PC-9 (cell line): Measurements from ENCODE around the gene NVL. TPM values are rescaled to one million over a fixed set of nuclear protein-coding genes. Genes with fewer than 3 reads are reported as not detected.

Experiments
- BruUV-seq: library from RNA; stranded (reverse); fragments of 400-500 nt; replicated peaks from 2 replicates; lab custom pipeline; 2021; lab: Mats Ljungman, UMichigan
- CTCF ChIA-PET: fragments of 300-600 bp; sonication (Branson Sonifier 250); formaldehyde crosslinking; loops from one replicate; lab custom pipeline; 2022; ENCODE audit warnings: antibody characterized with exemption; lab: Charles Lee
- POLR2A ChIA-PET: fragments of 300-600 bp; sonication (Branson Sonifier 250); formaldehyde crosslinking; loops from one replicate; lab custom pipeline; 2022; ENCODE audit warnings: antibody characterized with exemption; ENCODE audit not compliant: unreplicated experiment; lab: Charles Lee
- DNase-seq, 2 experiments: peaks; one replicate each; pipeline versions ENCODE4 v3.0.0 to v3.0.0-alpha.2; 2015 to 2022; ENCODE audit warnings: mixed read lengths in 1 of 2
- H2AFZ ChIP-seq: fragments of 200-600 bp; sonication (generic); 2 replicates; pipeline ENCODE4 v1.8.1; 2017; ENCODE audit warnings: antibody characterized with exemption
- H3F3A ChIP-seq: fragments of 200-600 bp; sonication (generic); 2 replicates; pipeline ENCODE4 v1.8.1; 2017; ENCODE audit warnings: antibody characterized with exemption, mild to moderate bottlenecking, low read depth; ENCODE audit not compliant: insufficient read depth
- H3K27ac ChIP-seq: fragments of 200-600 bp; sonication (generic); 2 replicates; pipeline ENCODE4 v1.6.1; 2016; ENCODE audit warnings: mixed run types
- H3K27me3 ChIP-seq: fragments of 200-600 bp; sonication (generic); 2 replicates; pipeline ENCODE4 v1.6.1; 2016; ENCODE audit warnings: low read depth, mixed run types; ENCODE audit not compliant: insufficient read depth
- H3K36me3 ChIP-seq: fragments of 200-600 bp; sonication (generic); 2 replicates; pipeline ENCODE4 v1.6.1; 2016; ENCODE audit warnings: low read depth, mixed run types
- H3K4me1 ChIP-seq: fragments of 200-600 bp; sonication (generic); replicated peaks from 2 replicates; pipeline ENCODE4 v1.6.1; 2016; ENCODE audit warnings: mixed run types; ENCODE audit not compliant: insufficient read depth
- H3K4me2 ChIP-seq: fragments of 200-600 bp; sonication (generic); 2 replicates; pipeline ENCODE4 v1.6.1; 2017; ENCODE audit warnings: mixed run types
- H3K4me3 ChIP-seq: fragments of 200-600 bp; sonication (generic); 2 replicates; pipeline ENCODE4 v1.6.1; 2016; ENCODE audit warnings: mixed run types
- H3K79me2 ChIP-seq: fragments of 200-600 bp; sonication (generic); 2 replicates; pipeline ENCODE4 v1.6.1; 2017; ENCODE audit warnings: low read depth, mixed run types
- H3K9me2 ChIP-seq: fragments of 200-600 bp; sonication (generic); 2 replicates; pipeline ENCODE4 v1.8.1; 2017; ENCODE audit warnings: mild to moderate bottlenecking; ENCODE audit not compliant: insufficient read depth
- H3K9me3 ChIP-seq: fragments of 200-600 bp; sonication (generic); 2 replicates; pipeline ENCODE4 v1.8.1; 2016; ENCODE audit warnings: low read depth; ENCODE audit not compliant: insufficient read depth
- H4K20me1 ChIP-seq: fragments of 200-600 bp; sonication (generic); 2 replicates; pipeline ENCODE4 v1.8.1; 2017; ENCODE audit not compliant: insufficient read depth
- EZH2 ChIP-seq: fragments of 200-600 bp; sonication (generic); IDR thresholded peaks from 2 replicates; pipeline ENCODE4 v1.8.0; 2017; ENCODE audit warnings: antibody characterized with exemption, low read depth
- intact Hi-C: fragments of 100-400 bp; cut with micrococcal nuclease; formaldehyde crosslinking; loops from one replicate; pipeline ENCODE4 v1.10.0; 2022; ENCODE audit not compliant: unreplicated experiment
- total RNA-seq: library from RNA; stranded (reverse); gene quantifications from 2 replicates; pipeline ENCODE4 v1.2.3, GENCODE V29; 2021
- TF ChIP-seq, protein P1 (sequence below): fragments of 200-600 bp; sonication (generic); conservative IDR thresholded peaks from 2 replicates; pipeline ENCODE4 v1.6.1; 2017; ENCODE audit warnings: mixed run types, antibody characterized with exemption, mild to moderate bottlenecking, moderate library complexity

NVL gene
- total RNA-seq, 1 experiment from 2014 or later, result 36.1 TPM

GRCh38 chr1:224287714-224288113 is 42.3 kb downstream of the NVL start:
- no peak overlapping the region for H2AFZ ChIP-seq
- H3K36me3 ChIP-seq, result peaks cover 26% of the 10 kb centered on the region
- H3K4me1 ChIP-seq, result no peaks in the 10 kb centered on the region
- no peaks in the 10 kb centered on the region for H3K27me3 ChIP-seq
- no peaks in the 10 kb centered on the region for H4K20me1 ChIP-seq
- ChIA-PET CTCF (no interaction called here), POLR2A (no interaction called here)
- intact Hi-C loops, result loop anchor here (10.0 kb wide), 1 partner anchor 133 kb away; no protein-coding TSS in a partner anchor
- H3K4me3 ChIP-seq, result no peak overlapping the region
- H3K4me2 ChIP-seq, result no peak overlapping the region
- BruUV-seq, result no TSS peak
- no peaks in the 10 kb centered on the region for H3K9me2 ChIP-seq
- H3K79me2 ChIP-seq, result no peaks in the 10 kb centered on the region
- TF ChIP-seq, protein P1, sequence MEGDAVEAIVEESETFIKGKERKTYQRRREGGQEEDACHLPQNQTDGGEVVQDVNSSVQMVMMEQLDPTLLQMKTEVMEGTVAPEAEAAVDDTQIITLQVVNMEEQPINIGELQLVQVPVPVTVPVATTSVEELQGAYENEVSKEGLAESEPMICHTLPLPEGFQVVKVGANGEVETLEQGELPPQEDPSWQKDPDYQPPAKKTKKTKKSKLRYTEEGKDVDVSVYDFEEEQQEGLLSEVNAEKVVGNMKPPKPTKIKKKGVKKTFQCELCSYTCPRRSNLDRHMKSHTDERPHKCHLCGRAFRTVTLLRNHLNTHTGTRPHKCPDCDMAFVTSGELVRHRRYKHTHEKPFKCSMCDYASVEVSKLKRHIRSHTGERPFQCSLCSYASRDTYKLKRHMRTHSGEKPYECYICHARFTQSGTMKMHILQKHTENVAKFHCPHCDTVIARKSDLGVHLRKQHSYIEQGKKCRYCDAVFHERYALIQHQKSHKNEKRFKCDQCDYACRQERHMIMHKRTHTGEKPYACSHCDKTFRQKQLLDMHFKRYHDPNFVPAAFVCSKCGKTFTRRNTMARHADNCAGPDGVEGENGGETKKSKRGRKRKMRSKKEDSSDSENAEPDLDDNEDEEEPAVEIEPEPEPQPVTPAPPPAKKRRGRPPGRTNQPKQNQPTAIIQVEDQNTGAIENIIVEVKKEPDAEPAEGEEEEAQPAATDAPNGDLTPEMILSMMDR, result no peak
- TF ChIP-seq EZH2, result no peak
- no peaks in the 10 kb centered on the region for H3F3A ChIP-seq
- no peak for DNase-seq
- H3K9me3 ChIP-seq, result no peaks in the 10 kb centered on the region
- no peak overlapping the region for H3K27ac ChIP-seq

DNA sequence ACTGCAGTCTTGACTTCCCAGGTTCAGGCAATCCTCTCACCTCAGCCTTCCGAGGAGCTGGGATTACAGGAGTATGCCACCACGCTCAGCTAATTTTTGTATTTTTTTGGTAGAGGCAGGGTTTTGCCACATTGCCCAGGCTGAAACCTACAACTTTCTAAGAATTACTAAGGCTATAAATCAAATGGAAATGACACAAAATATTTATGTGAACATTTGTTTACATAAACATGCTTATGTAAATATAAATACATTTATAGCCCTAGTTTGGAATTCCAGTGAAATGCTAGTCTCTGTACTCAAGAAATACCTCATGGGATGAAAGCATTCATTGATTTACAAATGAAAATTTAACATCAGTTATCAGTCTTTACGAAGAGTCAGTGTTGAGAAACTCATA is 47.8 kb downstream of the NVL start:
- Histone ChIP-seq H3K79me2 (no peaks in the 10 kb centered on the region), H3K4me2 (no peak overlapping the region), H3K4me3 (no peak overlapping the region), H3K9me2 (no peaks in the 10 kb centered on the region), H3K27me3 (no peaks in the 10 kb centered on the region), H3K9me3 (no peaks in the 10 kb centered on the region), H2AFZ (no peak overlapping the region), H3K4me1 (no peaks in the 10 kb centered on the region), H3K36me3 (0 out of 2 replicates have a peak, but pooled peaks cover 17% of the 10 kb centered on the region), H4K20me1 (no peaks in the 10 kb centered on the region), H3K27ac (no peak overlapping the region), H3F3A (no peaks in the 10 kb centered on the region; the same call in 1 of the 2 replicates)
- DNase-seq, result no peak
- ChIA-PET CTCF (no interaction called here), POLR2A (no interaction called here)
- intact Hi-C loops, result loop anchor here (10.0 kb wide), 1 partner anchor 127 kb away; no protein-coding TSS in a partner anchor
- TF ChIP-seq, protein P1, result no peak
- no peak for TF ChIP-seq EZH2
- no TSS peak for BruUV-seq

DNA sequence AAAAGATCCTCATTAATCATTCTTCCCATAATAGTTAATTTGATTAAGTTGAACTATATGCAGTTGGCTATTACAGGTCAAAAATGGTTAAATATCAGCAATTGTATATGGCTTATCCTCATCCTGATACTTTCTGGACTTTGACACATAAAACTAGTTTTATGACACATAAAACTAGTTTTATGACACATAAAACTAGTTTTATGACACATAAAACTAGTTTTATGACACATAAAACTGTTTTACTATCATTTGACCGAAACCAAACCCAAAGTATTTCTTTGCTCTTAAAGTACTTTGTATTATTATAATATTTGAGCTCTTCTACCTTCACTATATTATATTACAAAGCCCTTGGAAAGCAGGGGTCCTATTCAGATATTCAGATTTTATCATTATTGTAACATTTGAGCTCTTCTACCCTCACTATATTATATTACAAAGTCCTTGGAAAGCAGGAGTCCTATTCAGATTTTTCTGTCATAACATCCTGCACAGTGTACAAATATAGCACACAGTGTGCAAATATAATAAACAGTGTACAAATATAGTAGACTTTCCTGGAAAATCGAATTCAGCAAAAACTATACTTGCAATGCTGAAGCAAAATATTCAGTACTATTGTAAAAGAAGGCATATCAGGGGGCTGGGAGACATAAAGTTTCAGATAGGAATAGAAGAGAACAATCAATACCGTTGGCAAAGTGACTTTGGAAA is 53.0 kb downstream of the NVL start:
- Histone ChIP-seq H2AFZ (no peak overlapping the region), H3K4me3 (no peak overlapping the region), H3F3A (peaks cover 5% of the 10 kb centered on the region), H3K9me2 (no peaks in the 10 kb centered on the region), H4K20me1 (no peaks in the 10 kb centered on the region; the same call in 1 of the 2 replicates), H3K27me3 (no peaks in the 10 kb centered on the region), H3K9me3 (no peaks in the 10 kb centered on the region), H3K4me2 (no peak overlapping the region), H3K27ac (no peak overlapping the region), H3K36me3 (peaks cover 19% of the 10 kb centered on the region; the same call in 1 of the 2 replicates), H3K79me2 (no peaks in the 10 kb centered on the region), H3K4me1 (no peaks in the 10 kb centered on the region)
- no TSS peak for BruUV-seq
- DNase-seq, result no peak
- CTCF ChIA-PET, result interaction anchor here (0.6 kb wide), 1 partner anchor 184 kb away, joined by 3 read pairs; no protein-coding TSS in a partner anchor
- intact Hi-C loops, result no loop called here
- POLR2A ChIA-PET, result no interaction called here
- TF ChIP-seq EZH2, result no peak
- TF ChIP-seq, protein P1, result no peak
